Activated CD8-positive, alpha-beta memory T cell treated with anti-CD3 and anti-CD28 coated beads, Interleukin-2, amount 50 U/mL, for 4 hours (primary cell): ENCODE measurements around the gene PAFAH1B1.

Experiments
- DNase-seq: peaks from one replicate; pipeline ENCODE4 v3.0.0-alpha.2; 2020

PAFAH1B1 gene

DNA sequence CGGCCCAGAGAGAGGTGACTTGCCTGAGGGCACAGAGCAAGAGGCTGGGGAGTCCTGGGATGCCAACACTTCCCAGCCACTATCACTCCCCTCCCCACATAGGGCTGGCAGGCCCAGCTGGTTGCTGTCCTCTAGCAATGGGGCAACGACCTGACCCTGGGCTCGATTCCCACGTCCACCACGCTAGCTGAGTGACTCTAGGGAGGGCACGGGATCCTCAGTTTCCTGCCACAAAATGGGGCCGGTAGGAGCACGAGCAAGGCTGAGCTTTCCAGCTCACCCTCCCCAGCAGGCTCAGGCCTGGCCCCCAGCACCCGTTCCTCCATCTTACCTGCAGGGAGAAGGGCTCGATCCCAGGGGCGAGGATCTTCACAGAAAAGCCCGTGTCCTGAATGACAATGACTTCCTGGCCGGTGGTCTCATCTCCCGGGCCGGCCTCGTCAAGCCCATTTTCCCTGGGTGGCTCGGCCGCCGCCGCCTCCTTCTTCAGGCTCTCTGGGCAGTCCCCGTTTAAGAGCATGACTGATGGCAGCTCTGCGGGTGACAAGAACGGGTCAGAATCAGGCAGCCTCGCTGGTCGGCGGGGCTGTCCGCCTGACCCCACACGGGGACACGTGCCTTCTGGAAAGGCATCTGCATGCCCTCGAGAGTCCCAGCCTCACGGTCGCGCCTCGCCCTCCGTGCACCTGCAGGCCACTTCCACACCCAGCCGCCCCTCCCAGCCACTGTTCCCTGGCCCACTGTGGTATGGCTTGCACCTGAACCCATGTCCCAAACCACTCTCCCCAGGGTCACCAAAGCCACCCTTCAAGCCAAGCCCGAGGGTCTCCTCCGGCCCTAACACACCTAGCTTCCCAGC lies 110.8 kb downstream of the PAFAH1B1 start:
- no peak for DNase-seq

GRCh38 chr17:2704890-2705248 lies 111.4 kb downstream of the PAFAH1B1 start:
- no peak for DNase-seq

- no peak for DNase-seq
Measured at GRCh38 chr17:2705263-2705662, 111.8 kb downstream of the PAFAH1B1 start.

GRCh38 chr17:2705888-2706795 lies 112.7 kb downstream of the PAFAH1B1 start:
- DNase-seq: no peak

- DNase-seq: no peak
Measured at GRCh38 chr17:2706911-2707510, 113.6 kb downstream of the PAFAH1B1 start.

- DNase-seq: no peak
Measured at GRCh38 chr17:2707721-2708584, 114.5 kb downstream of the PAFAH1B1 start.

DNA sequence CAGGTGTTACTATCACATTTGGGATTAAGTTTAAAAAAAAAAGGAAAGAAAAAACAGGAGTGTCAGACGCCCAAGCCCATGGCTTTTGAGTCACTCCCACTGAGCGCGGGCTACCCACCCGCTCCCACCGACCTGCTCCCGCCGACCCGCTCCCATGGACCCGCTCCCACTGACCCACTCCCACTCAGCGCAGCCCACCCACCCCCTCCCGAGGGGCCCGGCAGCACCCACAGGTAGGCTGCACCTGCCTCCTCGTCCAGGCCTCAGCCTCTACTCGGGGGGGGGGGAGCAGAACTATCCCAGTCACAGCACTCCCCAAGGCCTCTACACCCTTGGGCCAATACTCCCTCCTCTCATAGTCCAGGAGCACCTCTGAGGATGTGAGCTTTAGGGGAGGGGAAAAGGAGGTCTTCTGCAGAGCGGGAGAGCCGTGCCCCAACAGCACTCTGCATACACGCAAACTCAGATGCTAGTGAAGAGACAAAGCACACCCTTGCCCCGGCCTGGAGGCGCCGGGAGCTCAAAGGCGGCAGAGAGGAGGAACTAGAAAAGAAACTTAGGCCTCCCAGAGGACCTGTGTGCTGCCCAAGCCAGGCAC lies 115.2 kb downstream of the PAFAH1B1 start:
- no peak for DNase-seq

GRCh38 chr17:2709183-2709661 lies 115.8 kb downstream of the PAFAH1B1 start:
- DNase-seq: no peak

- DNase-seq: no peak
Measured at GRCh38 chr17:2710071-2710802, 116.8 kb downstream of the PAFAH1B1 start.

DNA sequence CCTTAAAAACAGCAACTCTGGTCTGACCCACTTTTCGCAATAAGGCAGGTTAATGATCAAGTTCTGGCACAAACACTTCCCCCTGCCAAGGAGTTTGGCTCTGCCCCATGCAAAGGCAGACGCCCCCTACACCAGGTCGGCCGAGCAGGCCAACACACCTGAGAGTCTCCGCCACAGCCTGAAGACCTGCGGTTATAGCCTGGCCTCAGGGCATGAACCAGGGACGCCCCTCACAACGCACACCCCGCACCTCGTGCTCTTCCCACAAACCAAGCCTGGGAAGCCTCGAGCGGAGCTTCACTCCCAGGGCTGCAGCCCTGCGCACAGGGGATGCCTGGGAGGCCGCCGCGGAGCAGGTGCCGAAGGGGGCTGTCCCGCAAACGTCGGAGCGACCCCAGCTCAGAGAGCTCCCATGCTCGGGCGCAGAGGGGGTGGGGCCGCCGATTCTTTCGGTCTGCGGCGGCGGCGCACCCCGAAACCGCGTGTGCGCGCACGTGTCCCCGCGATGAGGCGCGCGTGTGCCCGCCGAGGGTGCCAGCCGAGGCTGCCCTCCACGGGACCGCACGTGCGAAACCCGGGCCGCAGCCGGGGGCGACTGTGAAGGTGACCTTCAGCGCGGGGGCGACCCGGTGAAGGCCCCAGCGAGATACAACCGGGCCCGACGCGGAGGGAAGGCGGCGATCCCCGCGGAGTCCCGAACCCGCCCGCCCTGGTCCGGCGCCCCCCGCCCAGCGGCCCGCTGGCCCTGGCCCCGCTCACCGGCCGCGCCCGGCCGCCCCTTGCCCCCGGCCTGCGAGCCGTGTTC lies 117.6 kb downstream of the PAFAH1B1 start:
- peak; percentile 49 for DNase-seq

DNA sequence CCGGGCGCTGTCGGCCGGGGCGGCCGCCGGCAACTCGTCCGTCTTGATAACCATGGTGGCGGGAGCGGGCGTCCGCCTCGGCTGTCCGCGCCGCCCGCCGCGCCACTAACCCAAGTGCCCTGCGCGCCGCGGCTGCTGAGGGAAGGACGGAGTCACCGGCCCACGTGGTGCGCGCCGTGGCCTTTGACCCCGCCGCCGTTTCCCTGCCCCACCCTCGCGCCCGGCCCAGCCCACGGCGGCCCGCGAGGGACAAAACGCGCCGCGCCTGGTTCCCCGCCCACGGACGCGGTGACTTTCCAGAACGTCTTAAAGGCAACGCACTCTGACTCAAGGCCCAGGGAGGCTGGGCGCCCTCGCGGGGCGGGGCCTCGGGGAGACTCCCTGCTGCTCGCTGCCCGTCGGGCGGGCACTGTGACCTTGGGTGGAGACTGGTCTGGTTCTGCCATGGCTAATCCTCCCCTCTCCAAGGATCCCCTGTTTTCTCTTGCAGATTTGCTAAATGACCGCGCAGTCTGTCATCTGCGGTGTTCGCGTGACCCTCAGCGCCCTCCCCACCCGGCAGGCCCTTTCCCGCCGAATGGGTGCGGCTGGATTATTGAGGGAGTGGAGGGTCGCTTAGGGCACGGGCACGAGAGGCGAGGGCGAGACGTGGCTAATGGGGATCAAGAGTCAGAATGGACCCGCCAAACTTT lies 118.3 kb downstream of the PAFAH1B1 start, which contains the start of gene CLUH:
Gene CLUH (minus strand): TSS at position 157 of the 692 bp plus-strand sequence. CDS start 103 bp downstream, at position 54.
- peak; percentile 98 for DNase-seq

GRCh38 chr17:2712300-2713043 lies 119.0 kb downstream of the PAFAH1B1 start:
- DNase-seq: no peak

GRCh38 chr17:2713881-2714280 lies 120.4 kb downstream of the PAFAH1B1 start:
- no peak for DNase-seq

GRCh38 chr17:2716649-2717048 lies 123.2 kb downstream of the PAFAH1B1 start:
- DNase-seq: no peak

- no peak for DNase-seq
Measured at GRCh38 chr17:2718150-2718938, 124.9 kb downstream of the PAFAH1B1 start.

DNA sequence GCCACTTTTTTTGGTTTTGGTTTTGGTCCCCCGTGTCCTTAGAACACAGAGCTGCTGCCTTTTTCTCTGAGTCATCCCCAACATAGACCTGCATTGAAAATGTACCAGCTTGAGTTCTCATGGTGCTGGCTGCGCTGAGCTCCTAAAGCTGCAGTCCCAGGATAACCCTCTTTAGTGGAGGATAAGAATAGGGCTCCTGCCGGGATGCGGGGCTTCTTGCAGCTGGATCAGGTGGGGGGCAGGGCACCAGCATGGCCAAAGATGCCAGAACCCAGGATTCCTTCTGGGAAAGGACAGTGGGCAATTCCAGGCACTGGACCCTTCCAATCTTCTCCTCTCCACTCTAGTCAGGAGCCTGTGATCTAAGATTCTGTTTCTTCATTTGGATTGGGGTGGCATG lies 126.4 kb downstream of the PAFAH1B1 start:
- DNase-seq: no peak

DNA sequence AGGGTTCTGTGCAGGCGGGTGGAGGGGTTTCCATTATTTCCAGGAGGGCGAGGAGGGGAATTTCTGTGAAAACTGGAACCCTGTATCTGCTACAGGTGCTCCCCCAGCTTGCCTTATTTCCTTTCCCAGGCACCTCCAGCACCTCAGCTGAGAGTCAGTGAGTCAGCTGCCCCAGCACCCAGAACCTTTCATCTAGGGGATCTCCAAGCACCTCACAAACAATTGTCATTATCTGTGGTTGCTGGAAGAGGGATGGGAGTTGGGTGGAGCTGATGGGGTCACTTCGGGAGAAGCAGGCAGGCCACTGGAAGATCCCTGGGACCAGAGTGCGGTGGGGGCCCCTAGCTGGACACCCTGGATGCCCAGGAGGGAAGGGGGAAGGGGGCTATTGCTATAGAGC lies 128.1 kb downstream of the PAFAH1B1 start:
- DNase-seq: no peak

DNA sequence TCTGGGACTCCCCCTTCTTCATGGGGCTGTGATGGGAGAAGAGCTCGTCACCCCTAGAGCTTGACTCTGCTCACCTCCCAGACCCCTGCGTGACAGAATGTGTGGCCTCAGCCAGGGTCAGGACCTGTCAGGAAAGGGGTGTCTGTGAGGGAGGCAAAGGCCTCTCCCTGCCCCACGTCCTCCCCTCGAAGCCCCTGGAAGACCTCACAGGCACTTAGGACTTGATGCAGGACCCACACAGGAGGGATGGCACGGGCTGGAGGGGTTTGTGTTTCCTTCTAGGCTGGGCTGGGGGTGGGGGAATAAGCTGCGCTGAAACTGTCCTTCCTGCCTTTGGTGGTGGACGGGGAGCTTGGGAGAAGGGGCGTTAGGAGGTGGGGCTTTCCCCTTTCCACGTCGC lies 129.2 kb downstream of the PAFAH1B1 start:
- no peak for DNase-seq
